ENCODE measurements around the gene VCAN.

GRCh38 chr5:83433891-83434290 is 37.7 kb upstream of the VCAN start:
- TF ChIP-seq, protein P1, sequence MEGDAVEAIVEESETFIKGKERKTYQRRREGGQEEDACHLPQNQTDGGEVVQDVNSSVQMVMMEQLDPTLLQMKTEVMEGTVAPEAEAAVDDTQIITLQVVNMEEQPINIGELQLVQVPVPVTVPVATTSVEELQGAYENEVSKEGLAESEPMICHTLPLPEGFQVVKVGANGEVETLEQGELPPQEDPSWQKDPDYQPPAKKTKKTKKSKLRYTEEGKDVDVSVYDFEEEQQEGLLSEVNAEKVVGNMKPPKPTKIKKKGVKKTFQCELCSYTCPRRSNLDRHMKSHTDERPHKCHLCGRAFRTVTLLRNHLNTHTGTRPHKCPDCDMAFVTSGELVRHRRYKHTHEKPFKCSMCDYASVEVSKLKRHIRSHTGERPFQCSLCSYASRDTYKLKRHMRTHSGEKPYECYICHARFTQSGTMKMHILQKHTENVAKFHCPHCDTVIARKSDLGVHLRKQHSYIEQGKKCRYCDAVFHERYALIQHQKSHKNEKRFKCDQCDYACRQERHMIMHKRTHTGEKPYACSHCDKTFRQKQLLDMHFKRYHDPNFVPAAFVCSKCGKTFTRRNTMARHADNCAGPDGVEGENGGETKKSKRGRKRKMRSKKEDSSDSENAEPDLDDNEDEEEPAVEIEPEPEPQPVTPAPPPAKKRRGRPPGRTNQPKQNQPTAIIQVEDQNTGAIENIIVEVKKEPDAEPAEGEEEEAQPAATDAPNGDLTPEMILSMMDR (IDR thresholded peaks at IDR 0.05) = no peak
- TF ChIP-seq POLR2AphosphoS5 (IDR thresholded peaks at IDR 0.05; ENCODE audit: low read depth, low read length) (no peak), REST (IDR thresholded peaks at IDR 0.05; ENCODE audit: insufficient read depth in 1 of 2, low read depth in 2 of 2, low read length in 1 of 2) (no peak)
